ENCODE measurements around the gene ASTL.

Gene ASTL

GRCh38 chr2:96083989-96084857 is 54.1 kb downstream of the ASTL start:
- DNase-seq (ENCODE audit: low read depth in 2 of 2, low spot score in 1 of 2) = no peak

DNA sequence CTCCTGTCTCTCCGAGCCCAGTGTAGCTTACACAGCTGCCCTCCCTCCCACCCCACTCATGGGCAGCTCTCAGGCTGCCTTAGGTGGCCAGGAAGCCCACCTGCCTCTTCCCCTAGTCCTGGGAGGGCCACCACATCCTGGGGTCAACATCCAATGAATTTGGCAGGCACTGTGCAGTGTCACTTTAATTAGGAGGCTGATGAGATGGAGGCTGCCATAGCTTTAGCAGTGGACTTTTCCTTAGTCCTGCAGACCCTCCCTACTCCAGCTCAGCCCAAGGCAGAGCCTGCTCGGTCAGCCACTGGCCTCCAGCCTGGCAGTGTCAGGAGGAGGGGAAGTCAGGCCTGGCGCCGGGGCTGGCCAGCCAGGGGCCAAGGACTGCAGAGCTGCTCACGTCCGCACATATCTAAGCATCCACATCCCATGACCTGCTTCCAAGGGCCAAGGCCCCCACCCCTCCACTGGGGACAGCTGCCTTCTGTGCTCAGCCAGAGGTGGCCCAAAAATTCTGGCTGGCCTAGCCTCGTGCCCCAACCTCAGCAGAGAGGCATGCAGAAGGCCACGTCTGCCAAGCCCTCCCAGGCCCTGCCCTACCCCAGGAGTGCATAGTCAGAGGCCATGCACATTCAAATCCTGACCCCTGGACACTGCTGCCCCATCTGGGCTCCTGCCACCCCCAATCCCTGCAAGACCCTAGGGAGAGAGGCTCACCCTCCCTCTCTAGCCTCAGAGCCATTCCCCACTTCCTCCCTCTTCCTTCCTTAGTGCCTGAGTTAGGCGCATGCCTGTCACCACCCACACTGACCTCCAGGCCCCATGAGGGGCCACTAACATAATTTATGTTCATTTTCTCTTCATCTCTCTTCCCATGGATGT is 55.0 kb downstream of the ASTL start:
- no peak for DNase-seq (ENCODE audit: low read depth in 2 of 2, low spot score in 1 of 2)

- DNase-seq (ENCODE audit: low read depth in 2 of 2, low spot score in 1 of 2) = no peak
Measured at GRCh38 chr2:96082211-96083063, 55.9 kb downstream of the ASTL start.

DNA sequence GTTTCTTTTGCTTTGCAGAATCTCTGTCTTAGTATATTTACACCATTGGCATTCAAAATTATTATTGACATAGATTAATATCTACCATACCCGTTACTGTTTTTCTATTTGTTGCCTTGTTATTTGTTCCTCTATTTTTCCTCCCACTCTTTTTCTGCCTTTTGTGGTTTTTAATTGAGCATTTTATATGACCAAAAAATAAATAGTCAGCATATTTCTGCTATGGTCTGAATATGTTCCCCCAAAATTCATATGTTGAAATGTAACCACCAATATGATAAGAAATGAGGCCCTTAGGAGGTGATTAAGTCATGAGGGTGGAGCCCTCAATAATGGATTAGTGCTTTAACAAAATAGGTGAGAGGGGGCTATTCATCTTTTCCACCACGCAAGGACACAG is 57.3 kb downstream of the ASTL start:
- DNase-seq (ENCODE audit: low read depth in 2 of 2, low spot score in 1 of 2) = no peak

GRCh38 chr2:96075199-96075771 is 63.0 kb downstream of the ASTL start:
- no peak for DNase-seq (ENCODE audit: low read depth in 2 of 2, low spot score in 1 of 2)

GRCh38 chr2:96074156-96074555 is 64.1 kb downstream of the ASTL start:
- DNase-seq (ENCODE audit: low read depth in 2 of 2, low spot score in 1 of 2) = no peak

DNA sequence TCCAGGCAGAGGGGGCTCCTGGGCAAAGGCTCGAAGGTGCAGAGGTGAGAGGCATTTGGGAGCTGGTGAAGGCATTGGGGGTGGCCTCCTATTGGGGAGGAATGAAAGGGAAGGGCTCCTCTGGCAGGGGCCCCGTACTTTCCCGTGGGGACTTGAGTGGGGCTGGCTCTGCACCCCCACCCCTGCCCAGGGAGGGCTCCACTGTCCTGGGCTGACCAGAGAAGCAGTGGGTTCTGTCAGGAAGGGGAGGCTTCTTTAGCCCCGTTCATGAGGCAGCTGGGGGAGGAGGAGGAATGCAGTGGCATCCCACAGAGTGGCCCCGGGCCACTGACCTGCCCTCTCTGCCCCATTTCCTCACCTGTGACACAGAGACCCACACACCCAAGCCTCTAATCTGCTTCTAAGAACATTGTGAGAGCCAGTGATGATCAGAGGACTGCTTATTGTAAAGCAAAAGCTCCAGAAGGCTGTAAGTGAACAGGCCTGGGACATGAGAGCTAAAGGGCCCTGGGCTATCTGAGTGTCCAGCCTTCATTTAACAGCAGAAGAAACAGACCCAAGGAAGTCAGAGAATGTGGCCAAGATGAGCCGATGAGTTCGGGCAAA is 65.0 kb downstream of the ASTL start:
- no peak for DNase-seq (ENCODE audit: low read depth in 2 of 2, low spot score in 1 of 2)

Measured in stimulated activated CD8-positive, alpha-beta memory T cell treated with anti-CD3 and anti-CD28 coated beads, Interleukin-4, amount 100 ng/mL, for 1 hour (primary cell).